OCI-LY3 (cell line): ENCODE measurements around the gene CST8.

Source experiments
- EZH2phosphoT487 ChIP-seq: fragments of 200-600 bp; shearing (Covaris generic); IDR thresholded peaks from 2 replicates; pipeline ENCODE4 v1.6.1; 2018; ENCODE audit warnings: antibody characterized with exemption, mixed run types, low read depth
- TF ChIP-seq, protein P1 (sequence below): fragments of 200-600, 300-600 bp; sonication (generic); IDR thresholded peaks from 2 replicates; pipeline ENCODE4 v1.5.1; 2014; ENCODE audit warnings: antibody characterized with exemption, low read length, low read depth

GRCh38 chr20:23454816-23455215, 36.1 kb upstream of the CST8 start:
- TF ChIP-seq, protein P1, sequence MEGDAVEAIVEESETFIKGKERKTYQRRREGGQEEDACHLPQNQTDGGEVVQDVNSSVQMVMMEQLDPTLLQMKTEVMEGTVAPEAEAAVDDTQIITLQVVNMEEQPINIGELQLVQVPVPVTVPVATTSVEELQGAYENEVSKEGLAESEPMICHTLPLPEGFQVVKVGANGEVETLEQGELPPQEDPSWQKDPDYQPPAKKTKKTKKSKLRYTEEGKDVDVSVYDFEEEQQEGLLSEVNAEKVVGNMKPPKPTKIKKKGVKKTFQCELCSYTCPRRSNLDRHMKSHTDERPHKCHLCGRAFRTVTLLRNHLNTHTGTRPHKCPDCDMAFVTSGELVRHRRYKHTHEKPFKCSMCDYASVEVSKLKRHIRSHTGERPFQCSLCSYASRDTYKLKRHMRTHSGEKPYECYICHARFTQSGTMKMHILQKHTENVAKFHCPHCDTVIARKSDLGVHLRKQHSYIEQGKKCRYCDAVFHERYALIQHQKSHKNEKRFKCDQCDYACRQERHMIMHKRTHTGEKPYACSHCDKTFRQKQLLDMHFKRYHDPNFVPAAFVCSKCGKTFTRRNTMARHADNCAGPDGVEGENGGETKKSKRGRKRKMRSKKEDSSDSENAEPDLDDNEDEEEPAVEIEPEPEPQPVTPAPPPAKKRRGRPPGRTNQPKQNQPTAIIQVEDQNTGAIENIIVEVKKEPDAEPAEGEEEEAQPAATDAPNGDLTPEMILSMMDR = no peak
- TF ChIP-seq EZH2phosphoT487 = no peak
